ENCODE results near the gene DENND1A.

DENND1A gene

DNA sequence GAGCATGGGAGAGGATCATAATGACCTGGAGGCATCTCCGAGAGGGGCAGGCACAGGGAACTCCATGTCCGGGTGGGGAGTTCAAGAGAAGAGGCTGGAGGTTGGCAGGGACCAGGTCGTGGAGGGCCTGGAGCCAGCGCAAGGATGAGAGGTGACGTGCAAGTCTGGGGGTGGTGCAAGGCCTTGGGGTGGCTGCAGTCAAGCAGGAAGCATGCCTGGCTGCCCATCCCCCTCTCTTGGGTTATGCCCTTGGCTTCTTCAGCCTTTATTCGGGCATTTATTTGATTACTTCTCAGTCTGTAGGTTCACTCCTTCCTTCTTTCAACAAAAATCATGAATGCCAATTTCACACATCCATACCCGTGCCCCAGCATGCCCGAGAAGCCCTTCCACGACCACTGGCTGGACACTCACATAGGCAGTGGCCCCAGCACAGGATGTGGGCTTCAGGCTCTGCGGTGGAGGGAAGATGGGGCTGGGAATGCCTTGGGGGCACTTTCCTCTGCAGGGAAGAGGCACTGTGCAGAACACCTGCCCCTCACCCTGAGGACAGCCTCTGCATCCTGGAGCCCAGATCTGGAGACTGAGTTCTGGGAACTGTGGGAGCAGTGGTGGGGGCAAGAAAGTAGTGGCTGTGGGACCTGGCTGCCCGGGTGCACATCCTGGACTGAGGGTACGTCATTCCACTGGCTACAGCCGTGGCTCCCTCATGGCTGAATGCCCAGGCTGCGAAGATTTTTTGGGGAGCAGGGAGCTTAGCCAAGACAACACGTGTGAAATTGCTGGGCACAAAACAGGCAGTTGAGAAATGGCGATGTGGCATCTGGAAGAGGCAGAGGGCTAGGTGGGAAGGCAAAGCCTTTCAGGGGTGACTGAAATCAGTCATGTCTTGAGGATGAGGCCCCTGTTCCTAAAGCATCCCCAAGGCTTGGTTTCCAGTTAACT lies 535.4 kb downstream of the DENND1A start:
- Histone ChIP-seq H3K9me3 (ENCODE audit: insufficient read depth, low read length) (no peaks in the 10 kb centered on the region; the same call in 1 of the 2 replicates), H3K4me3 (ENCODE audit: insufficient read length, low read depth) (no peak overlapping the region), H3K9ac (ENCODE audit: insufficient read length, low read depth) (no peak overlapping the region), H3K36me3 (ENCODE audit: insufficient read depth, insufficient read length, low read length) (no peaks in the 10 kb centered on the region), H3K4me1 (ENCODE audit: insufficient read depth, insufficient read length) (peaks cover 21% of the 10 kb centered on the region), H3K27me3 (ENCODE audit: insufficient read depth, insufficient read length) (no peaks in the 10 kb centered on the region)
- TF ChIP-seq YY1 (IDR thresholded peaks at IDR 0.05; ENCODE audit: insufficient read depth, insufficient read length) (no peak), SUZ12 (IDR thresholded peaks at IDR 0.05; ENCODE audit: extremely low read depth, insufficient read depth, insufficient read length) (no peak), ZNF274 (IDR thresholded peaks at IDR 0.05; ENCODE audit: low read depth, low read length) (no peak)
- no peak for DNase-seq (ENCODE audit: low read depth, low spot score)

DNA sequence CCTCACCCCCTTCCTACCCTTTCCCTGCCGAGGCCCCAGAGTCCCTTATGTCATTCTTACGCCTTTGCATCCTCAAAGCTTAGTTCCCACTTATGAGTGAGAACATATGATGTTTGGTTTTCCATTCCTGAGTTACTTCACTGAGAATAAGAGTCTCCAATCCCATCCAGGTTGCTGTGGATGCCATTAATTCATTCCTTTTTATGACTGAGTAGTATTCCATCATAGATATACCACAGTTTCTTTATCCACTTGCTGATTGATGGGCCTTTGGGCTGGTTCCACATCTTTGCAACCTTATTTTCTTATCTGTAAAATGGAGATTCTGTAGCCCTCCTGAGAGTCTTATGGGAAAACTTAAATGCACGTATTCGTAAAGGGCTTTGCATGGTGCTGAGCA lies 537.1 kb downstream of the DENND1A start:
- no peak overlapping the region for H3K9ac ChIP-seq (ENCODE audit: insufficient read length, low read depth)
- TF ChIP-seq SUZ12 (IDR thresholded peaks at IDR 0.05; ENCODE audit: extremely low read depth, insufficient read depth, insufficient read length) = no peak
- TF ChIP-seq ZNF274 (IDR thresholded peaks at IDR 0.05; ENCODE audit: low read depth, low read length) = no peak
- TF ChIP-seq YY1 (IDR thresholded peaks at IDR 0.05; ENCODE audit: insufficient read depth, insufficient read length) = no peak
- no peak overlapping the region for H3K4me3 ChIP-seq (ENCODE audit: insufficient read length, low read depth)
- H3K9me3 ChIP-seq (ENCODE audit: insufficient read depth, low read length) = no peaks in the 10 kb centered on the region; the same call in 1 of the 2 replicates
- H3K36me3 ChIP-seq (ENCODE audit: insufficient read depth, insufficient read length, low read length) = no peaks in the 10 kb centered on the region
- no peak for DNase-seq (ENCODE audit: low read depth, low spot score)
- H3K27me3 ChIP-seq (ENCODE audit: insufficient read depth, insufficient read length) = no peaks in the 10 kb centered on the region
- peaks cover 25% of the 10 kb centered on the region for H3K4me1 ChIP-seq (ENCODE audit: insufficient read depth, insufficient read length)

DNA sequence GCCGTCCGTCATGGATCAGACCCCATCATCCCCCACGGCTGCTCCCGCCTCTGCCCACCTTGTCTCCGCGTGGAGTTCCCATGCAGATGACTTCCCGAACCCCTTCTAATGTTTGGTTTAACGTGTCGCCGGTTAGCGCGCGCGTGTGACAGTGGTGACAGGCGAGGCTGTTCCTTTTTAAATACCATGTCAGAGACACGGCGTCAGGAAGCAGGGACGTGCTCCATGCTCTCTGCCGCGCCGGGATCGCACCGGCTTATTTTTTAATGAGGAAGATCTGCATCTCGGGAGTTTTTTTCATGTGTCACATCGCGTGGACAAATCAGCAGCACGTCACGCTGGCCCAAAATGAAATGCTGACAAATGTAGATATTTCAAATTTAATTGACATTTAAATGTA lies 538.0 kb downstream of the DENND1A start:
- peaks cover 25% of the 10 kb centered on the region for H3K4me1 ChIP-seq (ENCODE audit: insufficient read depth, insufficient read length)
- no peaks in the 10 kb centered on the region for H3K36me3 ChIP-seq (ENCODE audit: insufficient read depth, insufficient read length, low read length)
- H3K27me3 ChIP-seq (ENCODE audit: insufficient read depth, insufficient read length) = no peaks in the 10 kb centered on the region
- TF ChIP-seq ZNF274 (IDR thresholded peaks at IDR 0.05; ENCODE audit: low read depth, low read length) = no peak
- no peak for TF ChIP-seq SUZ12 (IDR thresholded peaks at IDR 0.05; ENCODE audit: extremely low read depth, insufficient read depth, insufficient read length)
- TF ChIP-seq YY1 (IDR thresholded peaks at IDR 0.05; ENCODE audit: insufficient read depth, insufficient read length) = no peak
- no peak overlapping the region for H3K9ac ChIP-seq (ENCODE audit: insufficient read length, low read depth)
- no peak for DNase-seq (ENCODE audit: low read depth, low spot score)
- no peak overlapping the region for H3K4me3 ChIP-seq (ENCODE audit: insufficient read length, low read depth)
- H3K9me3 ChIP-seq (ENCODE audit: insufficient read depth, low read length) = no peaks in the 10 kb centered on the region; the same call in 1 of the 2 replicates

DNA sequence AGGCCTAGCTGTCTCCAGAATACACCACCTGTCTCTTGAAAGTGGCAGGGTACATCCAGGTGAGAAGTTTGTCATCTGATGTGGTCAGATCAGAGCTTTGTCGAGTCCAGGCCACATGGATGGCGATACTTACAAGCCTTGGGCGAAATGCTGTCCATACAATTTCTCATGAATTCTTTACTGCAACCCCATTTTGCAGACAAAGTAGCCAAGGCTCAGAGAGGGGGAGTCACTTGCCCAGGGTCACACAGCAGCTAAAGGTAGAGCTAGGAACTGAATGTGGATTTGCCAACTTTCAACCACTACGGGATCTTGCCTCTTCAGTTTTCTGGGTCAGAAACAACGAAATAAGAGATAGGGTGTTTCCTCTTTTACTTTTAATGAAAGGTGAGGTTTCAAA lies 538.7 kb downstream of the DENND1A start:
- DNase-seq (ENCODE audit: low read depth, low spot score) = no peak
- Histone ChIP-seq H3K9me3 (ENCODE audit: insufficient read depth, low read length) (no peaks in the 10 kb centered on the region; the same call in 1 of the 2 replicates), H3K4me1 (ENCODE audit: insufficient read depth, insufficient read length) (peaks cover 23% of the 10 kb centered on the region), H3K4me3 (ENCODE audit: insufficient read length, low read depth) (no peak overlapping the region), H3K9ac (ENCODE audit: insufficient read length, low read depth) (no peak overlapping the region), H3K36me3 (ENCODE audit: insufficient read depth, insufficient read length, low read length) (no peaks in the 10 kb centered on the region), H3K27me3 (ENCODE audit: insufficient read depth, insufficient read length) (no peaks in the 10 kb centered on the region)
- TF ChIP-seq ZNF274 (IDR thresholded peaks at IDR 0.05; ENCODE audit: low read depth, low read length) = no peak
- no peak for TF ChIP-seq SUZ12 (IDR thresholded peaks at IDR 0.05; ENCODE audit: extremely low read depth, insufficient read depth, insufficient read length)
- no peak for TF ChIP-seq YY1 (IDR thresholded peaks at IDR 0.05; ENCODE audit: insufficient read depth, insufficient read length)

DNA sequence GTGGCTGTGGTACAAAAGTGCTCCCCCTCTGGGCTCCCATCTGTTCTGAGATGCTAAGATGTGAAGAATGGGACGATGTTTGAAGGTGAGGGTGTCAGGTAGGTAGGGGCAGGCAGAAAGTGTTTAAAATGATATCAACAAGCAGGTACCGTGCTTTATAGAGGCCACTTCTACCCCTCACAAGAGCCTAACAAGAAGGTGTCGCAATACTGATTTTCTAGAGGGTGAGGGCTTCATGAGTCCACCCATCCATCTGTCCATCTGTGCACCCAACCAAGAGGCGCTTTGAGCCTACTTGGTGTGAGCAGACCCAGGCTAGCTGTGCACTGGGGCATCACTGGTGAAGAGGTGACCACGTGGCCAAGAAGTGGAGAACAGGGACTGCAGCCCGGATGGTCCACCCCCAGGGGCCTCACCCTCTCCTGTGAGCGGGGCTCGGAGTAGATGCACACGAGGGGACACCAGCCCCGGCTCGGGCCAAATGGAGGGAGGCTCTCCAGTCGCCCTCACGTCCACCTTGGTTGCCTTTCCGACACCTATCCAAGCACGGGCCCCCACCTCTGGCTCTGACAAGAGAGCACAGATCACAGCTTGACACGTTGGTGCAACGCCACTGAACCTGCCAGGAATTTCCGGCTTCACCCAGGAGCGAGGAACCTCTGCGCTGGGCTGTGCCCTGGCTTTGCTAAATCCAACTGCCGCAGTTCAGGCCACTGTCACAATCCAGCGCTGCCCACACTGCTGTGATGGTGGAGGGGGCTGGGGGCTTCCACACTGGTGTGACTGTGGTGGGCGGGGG lies 539.4 kb downstream of the DENND1A start:
- TF ChIP-seq YY1 (IDR thresholded peaks at IDR 0.05; ENCODE audit: insufficient read depth, insufficient read length) (no peak), ZNF274 (IDR thresholded peaks at IDR 0.05; ENCODE audit: low read depth, low read length) (no peak), SUZ12 (IDR thresholded peaks at IDR 0.05; ENCODE audit: extremely low read depth, insufficient read depth, insufficient read length) (no peak)
- no peak for DNase-seq (ENCODE audit: low read depth, low spot score)
- H3K36me3 ChIP-seq (ENCODE audit: insufficient read depth, insufficient read length, low read length) = no peaks in the 10 kb centered on the region
- H3K27me3 ChIP-seq (ENCODE audit: insufficient read depth, insufficient read length) = no peaks in the 10 kb centered on the region
- no peaks in the 10 kb centered on the region; the same call in 1 of the 2 replicates for H3K9me3 ChIP-seq (ENCODE audit: insufficient read depth, low read length)
- no peak overlapping the region for H3K9ac ChIP-seq (ENCODE audit: insufficient read length, low read depth)
- no peak overlapping the region for H3K4me3 ChIP-seq (ENCODE audit: insufficient read length, low read depth)
- peaks cover 17% of the 10 kb centered on the region for H3K4me1 ChIP-seq (ENCODE audit: insufficient read depth, insufficient read length)

DNA sequence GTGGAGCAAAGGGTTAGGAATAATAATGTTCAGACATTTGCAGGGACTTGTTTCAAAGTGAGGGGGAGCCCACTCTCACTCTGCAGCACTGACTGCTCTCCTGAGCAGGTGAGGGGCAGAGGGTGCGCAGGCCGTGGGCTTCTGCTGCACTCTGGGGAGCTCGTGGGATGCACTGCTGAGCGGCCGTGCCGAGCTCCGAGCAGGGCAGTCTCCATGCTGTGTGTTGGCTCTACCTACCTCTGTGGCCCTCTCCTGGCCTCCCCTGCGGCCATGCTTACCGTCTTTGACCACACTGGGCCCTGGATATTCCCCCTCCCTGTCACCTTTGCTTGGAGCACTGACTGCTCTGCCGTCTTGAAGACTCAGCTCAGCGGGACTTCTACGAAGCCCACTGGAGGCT lies 540.2 kb downstream of the DENND1A start:
- peaks cover 12% of the 10 kb centered on the region for H3K4me1 ChIP-seq (ENCODE audit: insufficient read depth, insufficient read length)
- no peak for DNase-seq (ENCODE audit: low read depth, low spot score)
- no peaks in the 10 kb centered on the region for H3K27me3 ChIP-seq (ENCODE audit: insufficient read depth, insufficient read length)
- no peak overlapping the region for H3K4me3 ChIP-seq (ENCODE audit: insufficient read length, low read depth)
- H3K36me3 ChIP-seq (ENCODE audit: insufficient read depth, insufficient read length, low read length) = no peaks in the 10 kb centered on the region
- H3K9ac ChIP-seq (ENCODE audit: insufficient read length, low read depth) = no peak overlapping the region
- H3K9me3 ChIP-seq (ENCODE audit: insufficient read depth, low read length) = no peaks in the 10 kb centered on the region; the same call in 1 of the 2 replicates
- TF ChIP-seq YY1 (IDR thresholded peaks at IDR 0.05; ENCODE audit: insufficient read depth, insufficient read length) (no peak), ZNF274 (IDR thresholded peaks at IDR 0.05; ENCODE audit: low read depth, low read length) (no peak), SUZ12 (IDR thresholded peaks at IDR 0.05; ENCODE audit: extremely low read depth, insufficient read depth, insufficient read length) (no peak)

Data from NT2/D1 (cell line).